SK-N-SH (cell line): ENCODE data around the gene ACO1. TPM values are rescaled to one million over a fixed set of nuclear protein-coding genes. Genes with fewer than 3 reads are reported as not detected.

ENCODE experiments used
- CTCF ChIA-PET: fragments of 300-600, 350-600 bp; formaldehyde crosslinking; extraction: SDS; loops from one replicate; lab custom pipeline; 2021; lab: Yijun Ruan, JAX
- POLR2A ChIA-PET: fragments of 350-600 bp; sonication (Branson Sonifier 250); formaldehyde crosslinking; extraction: SDS; loops from one replicate; lab custom pipeline; 2020; ENCODE audit warnings: antibody characterized with exemption, inconsistent platforms; lab: Yijun Ruan, JAX
- DNase-seq: peaks from one replicate; pipeline ENCODE4 v3.0.0; 2012
- H2AFZ ChIP-seq: fragments of 200-600 bp; sonication (generic); 2 replicates; pipeline ENCODE4 v1.8.1; 2016; ENCODE audit warnings: antibody characterized with exemption, mild to moderate bottlenecking, low read depth
- H3F3A ChIP-seq: fragments of 200-600 bp; sonication (generic); replicated peaks from 2 replicates; pipeline ENCODE3; 2016; ENCODE audit warnings: antibody characterized with exemption, mild to moderate bottlenecking; ENCODE audit not compliant: insufficient read depth
- H3K27ac ChIP-seq, 2 experiments: fragments of 200-500 bp in 1 of 2; fragments of 200-600 bp in 1 of 2; sonication (Bioruptor generic) in 1 of 2; sonication (generic), shearing (Covaris generic) in 1 of 2; 2 replicates each; pipeline versions ENCODE4 v1.5.1 to v1.6.1; 2014 to 2016; ENCODE audit warnings: low read depth in 2 of 2, inconsistent platforms in 1 of 2, low read length in 1 of 2, mild to moderate bottlenecking in 1 of 2, mixed read lengths in 1 of 2
- H3K27me3 ChIP-seq: fragments of 200-600 bp; sonication (generic), shearing (Covaris generic); 2 replicates; pipeline ENCODE4 v1.6.1; 2016; ENCODE audit warnings: mixed run types; ENCODE audit not compliant: insufficient read depth
- H3K36me3 ChIP-seq, 2 experiments: fragments of 200-500 bp in 1 of 2; fragments of 200-600 bp in 1 of 2; sonication (Bioruptor generic) in 1 of 2; sonication (generic) in 1 of 2; replicated peaks in 1 of 2; 2 replicates each; pipeline versions ENCODE3 to v1.5.1; 2014 to 2016; ENCODE audit warnings: low read length in 1 of 2, mild to moderate bottlenecking in 1 of 2; ENCODE audit not compliant: insufficient read depth in 2 of 2, control insufficient read depth in 1 of 2
- H3K4me1 ChIP-seq, 2 experiments: fragments of 200-500 bp in 1 of 2; fragments of 200-600 bp in 1 of 2; sonication (Bioruptor generic) in 1 of 2; sonication (generic), shearing (Covaris generic) in 1 of 2; 2 replicates each; pipeline versions ENCODE4 v1.5.1 to v1.6.1; 2014 to 2016; ENCODE audit warnings: low read depth in 1 of 2, low read length in 1 of 2, mixed run types in 1 of 2; ENCODE audit not compliant: insufficient read depth in 2 of 2, control insufficient read depth in 1 of 2
- H3K4me2 ChIP-seq: fragments of 200-600 bp; sonication (generic), shearing (Covaris generic); 2 replicates; pipeline ENCODE4 v1.6.1; 2017; ENCODE audit warnings: mixed run types
- H3K4me3 ChIP-seq, 2 experiments: fragments of 200-500 bp in 1 of 2; fragments of 200-600 bp in 1 of 2; sonication (Bioruptor generic) in 1 of 2; sonication (generic), shearing (Covaris generic) in 1 of 2; 2 replicates each; pipeline versions ENCODE4 v1.5.1 to v1.8.1; 2014 to 2016; ENCODE audit warnings: low read depth in 2 of 2, inconsistent platforms in 1 of 2, low read length in 1 of 2, mild to moderate bottlenecking in 1 of 2, mixed read lengths in 1 of 2, moderate library complexity in 1 of 2
- H3K79me2 ChIP-seq: fragments of 200-600 bp; sonication (generic); 2 replicates; pipeline ENCODE4 v1.8.1; 2017; ENCODE audit warnings: mild to moderate bottlenecking; ENCODE audit not compliant: insufficient read depth
- H3K9ac ChIP-seq: fragments of 200-600 bp; sonication (generic); 2 replicates; pipeline ENCODE4 v1.6.1; 2017; ENCODE audit warnings: mixed run types
- H3K9me2 ChIP-seq: fragments of 200-600 bp; sonication (generic); 2 replicates; pipeline ENCODE4 v1.6.1; 2017; ENCODE audit warnings: mixed run types
- H3K9me3 ChIP-seq: fragments of 200-600 bp; sonication (generic); 2 replicates; pipeline ENCODE4 v1.6.1; 2017; ENCODE audit warnings: mixed run types, mild to moderate bottlenecking, moderate library complexity
- H4K20me1 ChIP-seq: fragments of 200-600 bp; sonication (generic); 2 replicates; pipeline ENCODE4 v1.6.1; 2017; ENCODE audit warnings: mild to moderate bottlenecking, mixed run types; ENCODE audit not compliant: insufficient read depth
- CHD2 ChIP-seq: fragments of 150-350 bp; IDR thresholded peaks from 2 replicates; pipeline ENCODE4 v1.6.1; 2018; ENCODE audit warnings: low read length; ENCODE audit not compliant: partially characterized antibody
- EP300 ChIP-seq, 2 experiments: IDR thresholded peaks; 2 replicates each; pipeline versions ENCODE4 v1.4.0 to v1.6.1; 2012; ENCODE audit warnings: borderline replicate concordance in 1 of 2, low read depth in 1 of 2, low read length in 1 of 2
- EZH2phosphoT487 ChIP-seq: fragments of 200-600 bp; sonication (generic); IDR thresholded peaks from 2 replicates; pipeline ENCODE4 v1.6.1; 2017; ENCODE audit warnings: low read depth, mixed run types, mild to moderate bottlenecking, antibody characterized with exemption, moderate library complexity, borderline replicate concordance
- FOSL2 ChIP-seq: IDR thresholded peaks from 2 replicates; pipeline ENCODE4 v1.4.0; 2012; ENCODE audit warnings: low read depth, mild to moderate bottlenecking, moderate library complexity, borderline replicate concordance
- FOXM1 ChIP-seq: IDR thresholded peaks from 2 replicates; pipeline ENCODE4 v1.4.0; 2012; ENCODE audit warnings: low read depth, mild to moderate bottlenecking
- MAX ChIP-seq: IDR thresholded peaks from 2 replicates; pipeline ENCODE4 v1.4.0; 2012; ENCODE audit warnings: low read depth
- MEF2A ChIP-seq: IDR thresholded peaks from 2 replicates; pipeline ENCODE4 v1.4.0; 2012; ENCODE audit warnings: low read depth, borderline replicate concordance
- NRF1 ChIP-seq: IDR thresholded peaks from 2 replicates; pipeline ENCODE4 v1.6.1; 2012; ENCODE audit warnings: low read depth, mild to moderate bottlenecking, low read length
- RXRA ChIP-seq: IDR thresholded peaks from 2 replicates; pipeline ENCODE4 v1.4.0; 2012; ENCODE audit warnings: low read depth, mild to moderate bottlenecking, borderline replicate concordance
- SMC3 ChIP-seq: IDR thresholded peaks from 2 replicates; pipeline ENCODE4 v1.6.1; 2012; ENCODE audit warnings: low read depth, low read length, improper control_type of control experiment
- TCF12 ChIP-seq: IDR thresholded peaks from 2 replicates; pipeline ENCODE4 v1.4.0; 2012
- TEAD4 ChIP-seq: IDR thresholded peaks from 2 replicates; pipeline ENCODE4 v1.4.0; 2012; ENCODE audit warnings: mild to moderate bottlenecking, borderline replicate concordance; ENCODE audit not compliant: insufficient read depth
- USF1 ChIP-seq: IDR thresholded peaks from 2 replicates; pipeline ENCODE4 v1.4.0; 2012; ENCODE audit warnings: low read depth, borderline replicate concordance
- WGBS: methylation state at CpG from one replicate; pipeline ENCODE4 v1.1.6; 2017; ENCODE audit warnings: low lambda C conversion rate; 5-methylcytosine and 5-hydroxymethylcytosine counted together
- polyA plus RNA-seq, 3 experiments: library from polyadenylated mRNA; depleted of rRNA; stranded (reverse); fragments of >200 nt; gene quantifications; 2 replicates each; pipeline ENCODE4 v1.2.3, GENCODE V29; 2012

Gene ACO1
- polyA plus RNA-seq, 1 of the 3 experiments (the other 2 are of a cell fraction): 25.4 TPM

- TF ChIP-seq USF1 (no peak), TCF12 (no peak), CHD2 (no peak)
Measured at GRCh38 chr9:32384002-32384363, 460 bp upstream of the ACO1 start (continued).

- TF ChIP-seq TCF12 (no peak), EP300 (IDR thresholded peaks at IDR 0.05; ENCODE audit: borderline replicate concordance in 1 of 2, low read depth in 1 of 2, low read length in 1 of 2) (no peak), USF1 (no peak), NRF1 (no peak), TEAD4 (no peak)
- Histone ChIP-seq H3K4me2 (peak overlapping the region; percentile 79), H3K9ac (peak overlapping the region; percentile 73), H3K4me1 (peaks cover 0 to 10% of the 10 kb centered on the region in 2 experiments; a peak in 2 of 4 replicates), H2AFZ (peak overlapping the region; percentile 79), H3K9me3 (no peaks in the 10 kb centered on the region), H3K27ac (peak overlapping the region in 1 of 2 experiments; percentile 65; a peak in 1 of 4 replicates), H3K79me2 (peaks cover 38% of the 10 kb centered on the region), H3K27me3 (no peaks in the 10 kb centered on the region), H3K4me3 (peak overlapping the region; percentile 88 to 91), H3K36me3 (no peaks in the 10 kb centered on the region), H4K20me1 (no peaks in the 10 kb centered on the region), H3F3A (no peaks in the 10 kb centered on the region), H3K9me2 (no peaks in the 10 kb centered on the region)
- ChIA-PET POLR2A (interaction anchor here (0.8 to 1.4 kb wide), 2 partner anchors 165 to 196 kb away, joined by 3 read pairs; no protein-coding TSS in a partner anchor), CTCF (interaction anchor here (0.7 to 6.7 kb wide), 9 partner anchors 9 to 583 kb away, joined by 3 to 88 read pairs (median 3); partner anchors contain the start of genes NDUFB6 and RIGI)
- no peak for DNase-seq
- 49% methylated on average over 2 of the region's 2 CpGs for WGBS
Measured at GRCh38 chr9:32385152-32385884, 875 bp downstream of the ACO1 start.

- ChIA-PET POLR2A (interaction anchor here (1.4 kb wide), 1 partner anchor 165 kb away, joined by 3 read pairs; no protein-coding TSS in a partner anchor), CTCF (interaction anchor here (0.8 to 6.7 kb wide), 2 partner anchors 46 to 195 kb away, joined by 3 to 88 read pairs; no protein-coding TSS in a partner anchor)
- no peaks in the 10 kb centered on the region for H4K20me1 ChIP-seq
- no peak overlapping the region for H3K27ac ChIP-seq
- no peaks in the 10 kb centered on the region for H3K9me2 ChIP-seq
- H3K9me3 ChIP-seq: no peaks in the 10 kb centered on the region
- H3K4me2 ChIP-seq: peak overlapping the region; percentile 79
- peak overlapping the region; percentile 73; the same call in 1 of the 2 replicates for H3K9ac ChIP-seq
- WGBS: 95% methylated on average over 2 of the region's 3 CpGs
- H3F3A ChIP-seq: no peaks in the 10 kb centered on the region
- peaks cover 0 to 10% of the 10 kb centered on the region in 2 experiments; a peak in 2 of 4 replicates for H3K4me1 ChIP-seq
- 0 out of 4 replicates have a peak overlapping the region, but pooled peaks of 1 of the 2 experiments have one; percentile 88 for H3K4me3 ChIP-seq
- no peak for TF ChIP-seq EP300 (IDR thresholded peaks at IDR 0.05; ENCODE audit: borderline replicate concordance in 1 of 2, low read depth in 1 of 2, low read length in 1 of 2)
- no peak for TF ChIP-seq MAX
- TF ChIP-seq FOSL2: no peak
- TF ChIP-seq NRF1: no peak
- no peak for TF ChIP-seq EZH2phosphoT487
- no peak for TF ChIP-seq CHD2
- no peak for TF ChIP-seq FOXM1
- no peak for TF ChIP-seq MEF2A
- no peak for TF ChIP-seq RXRA
- TF ChIP-seq SMC3: no peak
- no peak overlapping the region for H2AFZ ChIP-seq
- DNase-seq: no peak
- no peaks in the 10 kb centered on the region for H3K36me3 ChIP-seq
- peaks cover 38% of the 10 kb centered on the region for H3K79me2 ChIP-seq
- H3K27me3 ChIP-seq: no peaks in the 10 kb centered on the region
Measured at GRCh38 chr9:32385885-32386283, 1.4 kb downstream of the ACO1 start.
